Calu3 (cell line): ENCODE measurements around the gene PJA1. TPM values are rescaled to one million over a fixed set of nuclear protein-coding genes. Genes with fewer than 3 reads are reported as not detected.

ENCODE experiments used
- BruUV-seq: library from RNA; stranded (reverse); fragments of 400-500 nt; replicated peaks from 2 replicates; lab custom pipeline; 2021; lab: Mats Ljungman, UMichigan
- CTCF ChIA-PET: fragments of 300-600 bp; sonication (Branson Sonifier 250); formaldehyde crosslinking; loops from one replicate; lab custom pipeline; 2022; ENCODE audit warnings: antibody characterized with exemption; lab: Charles Lee
- DNase-seq: peaks from one replicate; pipeline ENCODE4 v3.0.0; 2022
- H3K27ac Mint-ChIP-seq: one replicate; pipeline ENCODE4 v1.8.0; 2022; ENCODE audit warnings: mixed read lengths; ENCODE audit not compliant: unreplicated experiment
- H3K27me3 Mint-ChIP-seq: one replicate; pipeline ENCODE4 v1.8.0; 2022; ENCODE audit warnings: mixed read lengths; ENCODE audit not compliant: unreplicated experiment
- H3K36me3 Mint-ChIP-seq: one replicate; pipeline ENCODE4 v1.8.0; 2022; ENCODE audit warnings: mild to moderate bottlenecking, moderate library complexity, mixed read lengths; ENCODE audit not compliant: insufficient read depth, unreplicated experiment
- H3K4me1 Mint-ChIP-seq: one replicate; pipeline ENCODE4 v1.8.0; 2022; ENCODE audit warnings: mild to moderate bottlenecking, low read depth, mixed read lengths; ENCODE audit not compliant: unreplicated experiment
- H3K4me3 Mint-ChIP-seq: one replicate; pipeline ENCODE4 v1.8.0; 2022; ENCODE audit warnings: mild to moderate bottlenecking, low read depth, moderate library complexity, mixed read lengths; ENCODE audit not compliant: unreplicated experiment
- H3K9me3 Mint-ChIP-seq: one replicate; pipeline ENCODE4 v1.8.0; 2022; ENCODE audit warnings: low read depth, mixed read lengths; ENCODE audit not compliant: unreplicated experiment
- CTCF ChIP-seq: fragments of 200-600 bp; IDR thresholded peaks from one replicate; pipeline ENCODE4 v1.8.0; 2022; ENCODE audit warnings: antibody characterized with exemption; ENCODE audit not compliant: unreplicated experiment
- intact Hi-C: fragments of 100-400 bp; cut with micrococcal nuclease; formaldehyde crosslinking; loops from one replicate; pipeline ENCODE4 v1.10.0; 2022; ENCODE audit not compliant: unreplicated experiment
- total RNA-seq: library from RNA; stranded (reverse); gene quantifications from 2 replicates; pipeline ENCODE4 v1.2.3, GENCODE V29; 2022

The PJA1 gene
- total RNA-seq, 1 experiment from 2014 or later = 45.6 TPM

DNA sequence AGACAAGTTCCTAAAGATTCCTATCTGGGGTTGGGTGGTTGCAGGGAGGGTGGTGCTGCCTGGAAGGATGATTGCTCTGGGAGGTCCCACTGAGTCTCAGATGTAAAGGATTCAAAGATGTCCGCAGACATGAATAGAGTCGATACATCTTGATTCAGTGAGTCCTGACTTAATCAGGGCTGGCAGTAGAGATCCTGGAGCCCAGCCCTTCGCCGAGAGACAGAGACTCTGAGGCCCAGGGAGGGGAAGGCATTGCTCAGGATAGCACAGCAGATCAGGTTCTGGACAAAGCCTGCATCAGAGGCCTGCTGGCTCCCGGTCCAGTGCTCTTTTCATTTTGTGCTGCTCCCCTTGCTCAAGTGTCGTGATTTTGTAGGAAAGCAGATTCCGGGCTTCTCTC is 21.7 kb downstream of the PJA1 start:
- DNase-seq = no peak
- intact Hi-C loops = no loop called here
- CTCF ChIA-PET = no interaction called here
- BruUV-seq = no TSS peak
- Mint-ChIP-seq H3K4me1 (peaks cover 18% of the 10 kb centered on the region), H3K36me3 (no peaks in the 10 kb centered on the region), H3K27ac (no peak overlapping the region), H3K9me3 (no peaks in the 10 kb centered on the region), H3K27me3 (no peaks in the 10 kb centered on the region), H3K4me3 (no peak overlapping the region)
- no peak for TF ChIP-seq CTCF

DNA sequence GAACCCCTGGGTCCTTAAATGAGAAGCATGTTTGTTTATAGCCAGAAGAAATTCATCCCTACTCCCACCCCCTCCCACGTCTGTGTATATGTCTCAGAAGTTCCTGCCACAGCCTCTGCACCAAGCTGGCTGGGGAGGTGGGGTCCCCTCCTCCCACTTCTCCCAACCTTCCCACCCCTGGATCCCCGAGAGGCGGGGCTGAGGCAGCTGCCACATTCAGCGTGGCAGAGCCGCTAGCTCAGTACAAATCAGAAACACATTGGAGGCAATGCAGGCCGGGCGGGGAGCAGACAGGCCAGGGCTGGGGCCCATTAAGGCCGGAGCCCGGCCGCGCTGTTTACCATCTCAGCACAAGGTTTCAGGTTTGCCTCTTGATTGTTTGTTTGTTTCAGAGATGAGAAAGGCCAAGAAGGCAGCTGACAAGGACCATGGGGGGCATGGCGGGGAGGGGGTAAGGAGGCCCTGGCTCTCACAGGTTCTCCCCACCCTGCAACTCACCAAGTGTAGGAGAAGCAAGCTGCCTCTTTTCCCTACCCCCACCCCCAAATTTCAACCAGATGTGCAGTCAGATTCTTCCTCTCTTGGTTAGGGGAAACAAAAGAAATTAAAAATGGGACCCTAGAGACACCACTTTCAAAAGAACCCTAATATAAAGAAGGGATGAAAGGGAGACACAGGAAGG is 22.3 kb downstream of the PJA1 start:
- intact Hi-C loops = no loop called here
- Mint-ChIP-seq H3K36me3 (no peaks in the 10 kb centered on the region), H3K4me3 (no peak overlapping the region), H3K27me3 (no peaks in the 10 kb centered on the region), H3K9me3 (no peaks in the 10 kb centered on the region), H3K4me1 (peaks cover 12% of the 10 kb centered on the region), H3K27ac (no peak overlapping the region)
- no TSS peak for BruUV-seq
- no peak for TF ChIP-seq CTCF
- DNase-seq = no peak
- CTCF ChIA-PET = no interaction called here

DNA sequence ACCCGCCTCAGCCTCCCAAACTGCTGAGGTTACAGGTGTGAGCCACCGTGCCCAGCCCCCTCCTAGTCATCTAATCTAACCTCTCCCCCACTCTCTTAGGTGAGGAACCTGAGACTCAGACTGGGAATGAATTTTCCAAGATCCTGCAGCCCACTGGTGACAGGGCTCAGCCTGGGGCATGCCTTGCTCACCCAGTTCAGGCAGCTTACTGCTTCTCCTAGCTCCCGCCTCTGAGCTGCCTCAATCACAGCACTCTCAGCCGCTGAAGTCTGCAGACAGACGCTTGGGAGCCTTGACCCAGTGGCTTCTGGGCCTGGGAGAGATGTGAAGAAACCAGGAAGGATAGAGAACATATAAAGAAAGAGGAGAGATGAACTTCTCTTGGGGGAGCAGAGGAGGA is 24.4 kb downstream of the PJA1 start:
- H3K36me3 Mint-ChIP-seq = no peaks in the 10 kb centered on the region
- CTCF ChIA-PET = no interaction called here

GRCh38 chrX:69139516-69139915 is 25.7 kb downstream of the PJA1 start:
- DNase-seq = no peak
- no peak for TF ChIP-seq CTCF
- BruUV-seq = no TSS peak
- H3K4me1 Mint-ChIP-seq = peaks cover 7% of the 10 kb centered on the region
- H3K27ac Mint-ChIP-seq = no peak overlapping the region
- H3K27me3 Mint-ChIP-seq = no peaks in the 10 kb centered on the region
- no peaks in the 10 kb centered on the region for H3K36me3 Mint-ChIP-seq
- H3K4me3 Mint-ChIP-seq = no peak overlapping the region
- H3K9me3 Mint-ChIP-seq = no peaks in the 10 kb centered on the region
- CTCF ChIA-PET = no interaction called here
- intact Hi-C loops = no loop called here

More for the DNA sequence above, 24.4 kb downstream of the PJA1 start:
- TF ChIP-seq CTCF = no peak
- intact Hi-C loops = no loop called here
- no peaks in the 10 kb centered on the region for H3K27me3 Mint-ChIP-seq
- no TSS peak for BruUV-seq
- H3K9me3 Mint-ChIP-seq = no peaks in the 10 kb centered on the region
- H3K4me3 Mint-ChIP-seq = no peak overlapping the region
- H3K4me1 Mint-ChIP-seq = peaks cover 12% of the 10 kb centered on the region
- no peak overlapping the region for H3K27ac Mint-ChIP-seq
- no peak for DNase-seq
